Testis (tissue), 3 donors: ENCODE measurements around the gene ARHGEF3. TPM values are rescaled to one million over a fixed set of nuclear protein-coding genes. Genes with fewer than 3 reads are reported as not detected.
"Not testable (repeated sequence)": the region's sequence is repeated elsewhere in the genome, so short reads cannot be mapped to it uniquely, and the experiment has no call there.

Experiments used
- DNase-seq: peaks from one replicate; pipeline ENCODE4 v3.0.0-alpha.2; 2019
- H3K27ac ChIP-seq, 2 donors: fragments of 200-600 bp; sonication (generic); one replicate each; pipeline ENCODE4 v1.5.1; 2019
- H3K27me3 ChIP-seq: fragments of 200-600 bp; sonication (generic); one replicate; pipeline ENCODE4 v1.5.1; 2019
- H3K36me3 ChIP-seq: fragments of 200-600 bp; sonication (generic); one replicate; pipeline ENCODE4 v1.5.1; 2017; ENCODE audit warnings: low read depth; ENCODE audit errors: missing control alignments
- H3K4me1 ChIP-seq: fragments of 200-600 bp; sonication (generic); one replicate; pipeline ENCODE4 v1.5.1; 2019
- H3K4me3 ChIP-seq, 2 donors: fragments of 200-600 bp; sonication (generic); one replicate each; pipeline ENCODE4 v1.5.1; 2017 to 2019
- H3K9me3 ChIP-seq: fragments of 200-600 bp; sonication (generic); one replicate; pipeline ENCODE4 v1.5.1; 2017
- POLR2A ChIP-seq: fragments of 450-650 bp; IDR thresholded peaks from one replicate; pipeline ENCODE4 v1.6.1; 2017; ENCODE audit warnings: antibody characterized with exemption, mild to moderate bottlenecking, moderate library complexity
- WGBS, 2 donors: methylation state at CpG; one replicate each; pipeline ENCODE4 v1.1.5; 2018; 5-methylcytosine and 5-hydroxymethylcytosine counted together
- intact Hi-C: fragments of 100-400 bp; cut with DNase I; formaldehyde crosslinking; loops from one replicate; pipeline ENCODE4 v1.15.1; 2023; ENCODE audit warnings: low total_unique reads
- polyA plus RNA-seq: library from polyadenylated mRNA; stranded (reverse); fragments of 350-450 nt; fragmentation: Illumina TruSeq; extraction: RNeasy Lipid Tissue Mini Kit (QIAGEN cat#74804); gene quantifications from one replicate; pipeline ENCODE4 v1.2.3, GENCODE V29; 2014; ENCODE audit warnings: low read depth, low replicate concordance; ENCODE audit not compliant: insufficient read depth
- total RNA-seq, 2 donors: library from RNA; depleted of rRNA; stranded (reverse); fragments of >200 nt; gene quantifications; one replicate each; pipeline ENCODE4 v1.2.3, GENCODE V29; 2016
- TF ChIP-seq, protein P1 (sequence below), 3 experiments: fragments of 450-650 bp in 2 of 3; fragments of 200-600 bp in 1 of 3; sonication (generic) in 1 of 3; IDR thresholded peaks; one replicate each; pipeline ENCODE4 v1.5.1; 2016 to 2019; ENCODE audit warnings: antibody characterized with exemption in 3 of 3, mild to moderate bottlenecking in 2 of 3, moderate library complexity in 1 of 3

The ARHGEF3 gene
- total and polyA plus RNA-seq, 3 donors from 2014 or later = 43.1 to 72.2 (median 55.1) TPM

DNA sequence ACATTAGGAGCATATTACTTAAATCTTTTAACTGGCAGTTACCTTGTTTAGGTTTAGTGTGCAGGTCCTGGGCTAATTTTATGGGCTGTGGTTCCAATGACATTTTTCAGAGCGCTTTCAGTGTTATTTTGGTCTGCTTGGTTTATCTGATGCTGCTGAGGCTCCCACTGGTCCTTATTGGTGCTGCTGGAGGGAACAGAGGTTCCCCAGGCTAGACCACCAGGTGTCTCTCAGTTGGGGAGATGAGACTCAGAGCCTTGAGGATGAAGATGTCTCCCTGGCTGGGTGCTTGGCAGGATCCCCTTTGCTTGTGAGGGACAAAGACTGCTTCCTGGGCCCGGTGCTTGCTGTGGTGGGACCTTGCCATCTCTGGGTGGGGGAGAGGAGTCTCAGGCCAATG is 90.4 kb downstream of the ARHGEF3 start:
- intact Hi-C loops = no loop called here
- Histone ChIP-seq H3K9me3 (no peaks in the 10 kb centered on the region), H3K27ac (no peak overlapping the region), H3K36me3 (no peaks in the 10 kb centered on the region), H3K4me3 (no peak overlapping the region), H3K4me1 (no peaks in the 10 kb centered on the region), H3K27me3 (no peaks in the 10 kb centered on the region)
- TF ChIP-seq, protein P1, sequence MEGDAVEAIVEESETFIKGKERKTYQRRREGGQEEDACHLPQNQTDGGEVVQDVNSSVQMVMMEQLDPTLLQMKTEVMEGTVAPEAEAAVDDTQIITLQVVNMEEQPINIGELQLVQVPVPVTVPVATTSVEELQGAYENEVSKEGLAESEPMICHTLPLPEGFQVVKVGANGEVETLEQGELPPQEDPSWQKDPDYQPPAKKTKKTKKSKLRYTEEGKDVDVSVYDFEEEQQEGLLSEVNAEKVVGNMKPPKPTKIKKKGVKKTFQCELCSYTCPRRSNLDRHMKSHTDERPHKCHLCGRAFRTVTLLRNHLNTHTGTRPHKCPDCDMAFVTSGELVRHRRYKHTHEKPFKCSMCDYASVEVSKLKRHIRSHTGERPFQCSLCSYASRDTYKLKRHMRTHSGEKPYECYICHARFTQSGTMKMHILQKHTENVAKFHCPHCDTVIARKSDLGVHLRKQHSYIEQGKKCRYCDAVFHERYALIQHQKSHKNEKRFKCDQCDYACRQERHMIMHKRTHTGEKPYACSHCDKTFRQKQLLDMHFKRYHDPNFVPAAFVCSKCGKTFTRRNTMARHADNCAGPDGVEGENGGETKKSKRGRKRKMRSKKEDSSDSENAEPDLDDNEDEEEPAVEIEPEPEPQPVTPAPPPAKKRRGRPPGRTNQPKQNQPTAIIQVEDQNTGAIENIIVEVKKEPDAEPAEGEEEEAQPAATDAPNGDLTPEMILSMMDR (IDR thresholded peaks at IDR 0.05) = no peak
- TF ChIP-seq POLR2A = no peak
- WGBS, 2 donors = 97 to 100% methylated on average over 1 to 2 of the region's 2 CpGs
- no peak for DNase-seq

GRCh38 chr3:56707412-56707811 is 94.3 kb downstream of the ARHGEF3 start:
- intact Hi-C loops = loop anchor here (10.0 kb wide), 1 partner anchor 87 kb away; no protein-coding TSS in a partner anchor
- H3K9me3 ChIP-seq, H3K27me3 ChIP-seq, H3K4me1 ChIP-seq, DNase-seq, H3K27ac ChIP-seq, H3K36me3 ChIP-seq, H3K4me3 ChIP-seq: not testable (repeated sequence)
- WGBS, 2 donors = 88 to 90% methylated on average over 6 of the region's 6 CpGs

- Histone ChIP-seq H3K4me1 (peaks cover 3% of the 10 kb centered on the region), H3K27me3 (no peaks in the 10 kb centered on the region), H3K9me3 (no peaks in the 10 kb centered on the region), H3K4me3 (no peak overlapping the region), H3K27ac (no peak overlapping the region), H3K36me3 (no peaks in the 10 kb centered on the region)
- DNase-seq = no peak
- intact Hi-C loops = loop anchor here (10.0 kb wide), 1 partner anchor 88 kb away; no protein-coding TSS in a partner anchor
- no peak for TF ChIP-seq POLR2A
- TF ChIP-seq, protein P1 (IDR thresholded peaks at IDR 0.05) = no peak
Observed at GRCh38 chr3:56706629-56707028, 95.1 kb downstream of the ARHGEF3 start.

GRCh38 chr3:56704706-56705105 is 97.0 kb downstream of the ARHGEF3 start:
- Histone ChIP-seq H3K27ac (no peak overlapping the region), H3K4me1 (peaks cover 3% of the 10 kb centered on the region), H3K27me3 (no peaks in the 10 kb centered on the region), H3K4me3 (no peak overlapping the region), H3K36me3 (no peaks in the 10 kb centered on the region), H3K9me3 (no peaks in the 10 kb centered on the region)
- intact Hi-C loops = loop anchor here (5.0 to 10.0 kb wide), 2 partner anchors 90 to 283 kb away; no protein-coding TSS in a partner anchor
- 87 to 94% methylated on average over 3 of the region's 3 CpGs for WGBS, 2 donors
- TF ChIP-seq POLR2A = no peak
- TF ChIP-seq, protein P1 (IDR thresholded peaks at IDR 0.05) = no peak
- no peak for DNase-seq

- intact Hi-C loops = loop anchor here (5.0 to 10.0 kb wide), 2 partner anchors 92 to 285 kb away; no protein-coding TSS in a partner anchor
- no peak for TF ChIP-seq POLR2A
- TF ChIP-seq, protein P1 (IDR thresholded peaks at IDR 0.05) = peak; percentile 83 to 90 (median 86)
- no peaks in the 10 kb centered on the region for H3K27me3 ChIP-seq
- no peaks in the 10 kb centered on the region for H3K36me3 ChIP-seq
- H3K4me3 ChIP-seq = no peak overlapping the region
- H3K27ac ChIP-seq = no peak overlapping the region
- H3K9me3 ChIP-seq = no peaks in the 10 kb centered on the region
- WGBS, 2 donors = 32 to 45% methylated on average over 5 of the region's 5 CpGs
- DNase-seq = peak; percentile 71
- peaks cover 3% of the 10 kb centered on the region for H3K4me1 ChIP-seq
Observed at GRCh38 chr3:56702490-56703315, 99.0 kb downstream of the ARHGEF3 start.
